ENCODE data around the gene SYNPO.

- TF ChIP-seq CTCF (IDR thresholded peaks at IDR 0.05) (no peak), POLR2AphosphoS5 (IDR thresholded peaks at IDR 0.05) (no peak), POLR2A (IDR thresholded peaks at IDR 0.05) (no peak), EP300 (IDR thresholded peaks at IDR 0.05; ENCODE audit: low read depth) (no peak)
Observed at GRCh38 chr5:150651382-150651781, 10.9 kb downstream of the SYNPO start.

All from transverse colon (tissue), 4 donors.